SK-N-SH treated with all-trans-retinoic acid at 6 μM for 48 hours (cell line): Measurements from ENCODE around the gene FRMD4B.

Experiments
- ARNTL ChIP-seq: fragments of 450-650 bp; formaldehyde crosslinking; IDR thresholded peaks from 2 replicates; pipeline ENCODE4 v1.5.0; 2020; ENCODE audit warnings: low read depth, mild to moderate bottlenecking, moderate library complexity, borderline replicate concordance
- GLIS3 ChIP-seq: fragments of 250-450 bp; sonication (Bioruptor Pico); IDR thresholded peaks from 2 replicates; pipeline ENCODE4 v1.5.0; 2020; ENCODE audit warnings: mild to moderate bottlenecking, moderate library complexity
- RARB ChIP-seq: fragments of 250-450 bp; sonication (Bioruptor Pico); IDR thresholded peaks from 2 replicates; pipeline ENCODE4 v1.8.0; 2021; ENCODE audit warnings: mild to moderate bottlenecking, moderate library complexity
- SNAI2 ChIP-seq: fragments of 250-450 bp; sonication (Bioruptor Pico); IDR thresholded peaks from 2 replicates; pipeline ENCODE4 v1.5.0; 2020; ENCODE audit warnings: mild to moderate bottlenecking, moderate library complexity
- ZFP3 ChIP-seq: fragments of 250-450 bp; sonication (Bioruptor Pico); IDR thresholded peaks from 2 replicates; pipeline ENCODE4 v1.5.0; 2020; ENCODE audit warnings: mild to moderate bottlenecking, moderate library complexity
- ZNF70 ChIP-seq: fragments of 450-650 bp; formaldehyde crosslinking; IDR thresholded peaks from 2 replicates; pipeline ENCODE4 v1.5.0; 2020; ENCODE audit warnings: mild to moderate bottlenecking, moderate library complexity
- ZNF8 ChIP-seq: fragments of 450-650 bp; formaldehyde crosslinking; IDR thresholded peaks from 2 replicates; pipeline ENCODE4 v1.5.0; 2020; ENCODE audit warnings: mild to moderate bottlenecking, moderate library complexity
- TF ChIP-seq, protein P1 (sequence below): fragments of 250-450 bp; sonication (Bioruptor Pico); IDR thresholded peaks from 2 replicates; pipeline ENCODE4 v1.5.1; 2021; ENCODE audit warnings: mild to moderate bottlenecking, moderate library complexity
- TF ChIP-seq, protein P2 (sequence below): fragments of 250-450 bp; sonication (Bioruptor Pico); IDR thresholded peaks from 2 replicates; pipeline ENCODE4 v1.5.1; 2020; ENCODE audit warnings: low read depth, mild to moderate bottlenecking, moderate library complexity

DNA sequence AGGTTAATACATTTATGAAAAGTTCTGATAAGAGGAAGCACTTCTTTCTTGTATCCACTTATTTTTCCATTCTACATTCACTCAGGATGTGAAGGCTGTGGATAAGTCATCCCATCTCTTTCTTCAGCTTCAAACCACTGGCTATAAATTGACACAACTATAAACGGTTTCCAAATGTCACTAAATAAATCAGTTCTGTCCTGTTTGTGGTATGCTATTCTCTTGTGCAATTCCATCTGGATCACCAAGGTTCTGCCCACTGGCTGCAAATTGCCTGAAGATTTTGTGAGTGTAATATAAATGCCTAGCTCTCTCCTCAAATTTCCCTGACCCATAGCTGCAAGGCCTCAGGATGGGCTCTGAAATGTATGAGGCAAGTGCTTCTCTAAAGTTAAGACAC, 256.4 kb downstream of the FRMD4B start:
- TF ChIP-seq, protein P1, sequence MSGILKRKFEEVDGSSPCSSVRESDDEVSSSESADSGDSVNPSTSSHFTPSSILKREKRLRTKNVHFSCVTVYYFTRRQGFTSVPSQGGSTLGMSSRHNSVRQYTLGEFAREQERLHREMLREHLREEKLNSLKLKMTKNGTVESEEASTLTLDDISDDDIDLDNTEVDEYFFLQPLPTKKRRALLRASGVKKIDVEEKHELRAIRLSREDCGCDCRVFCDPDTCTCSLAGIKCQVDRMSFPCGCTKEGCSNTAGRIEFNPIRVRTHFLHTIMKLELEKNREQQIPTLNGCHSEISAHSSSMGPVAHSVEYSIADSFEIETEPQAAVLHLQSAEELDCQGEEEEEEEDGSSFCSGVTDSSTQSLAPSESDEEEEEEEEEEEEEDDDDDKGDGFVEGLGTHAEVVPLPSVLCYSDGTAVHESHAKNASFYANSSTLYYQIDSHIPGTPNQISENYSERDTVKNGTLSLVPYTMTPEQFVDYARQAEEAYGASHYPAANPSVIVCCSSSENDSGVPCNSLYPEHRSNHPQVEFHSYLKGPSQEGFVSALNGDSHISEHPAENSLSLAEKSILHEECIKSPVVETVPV = no peak
- TF ChIP-seq, protein P2, sequence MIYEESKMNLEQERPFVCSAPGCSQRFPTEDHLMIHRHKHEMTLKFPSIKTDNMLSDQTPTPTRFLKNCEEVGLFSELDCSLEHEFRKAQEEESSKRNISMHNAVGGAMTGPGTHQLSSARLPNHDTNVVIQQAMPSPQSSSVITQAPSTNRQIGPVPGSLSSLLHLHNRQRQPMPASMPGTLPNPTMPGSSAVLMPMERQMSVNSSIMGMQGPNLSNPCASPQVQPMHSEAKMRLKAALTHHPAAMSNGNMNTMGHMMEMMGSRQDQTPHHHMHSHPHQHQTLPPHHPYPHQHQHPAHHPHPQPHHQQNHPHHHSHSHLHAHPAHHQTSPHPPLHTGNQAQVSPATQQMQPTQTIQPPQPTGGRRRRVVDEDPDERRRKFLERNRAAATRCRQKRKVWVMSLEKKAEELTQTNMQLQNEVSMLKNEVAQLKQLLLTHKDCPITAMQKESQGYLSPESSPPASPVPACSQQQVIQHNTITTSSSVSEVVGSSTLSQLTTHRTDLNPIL = no peak
- TF ChIP-seq GLIS3 = no peak
- no peak for TF ChIP-seq ZNF8 (CRISPR knock-in tag)
- TF ChIP-seq RARB (CRISPR knock-in tag) = no peak
- no peak for TF ChIP-seq ZFP3
- no peak for TF ChIP-seq SNAI2 (CRISPR knock-in tag)
- no peak for TF ChIP-seq ARNTL (CRISPR knock-in tag)
- TF ChIP-seq ZNF70 (CRISPR knock-in tag) = no peak
